Coronary artery (tissue), 2 donors: Measurements from ENCODE around the gene LRP8.
"Not testable (repeated sequence)": the region's sequence is repeated elsewhere in the genome, so short reads cannot be mapped to it uniquely, and the experiment has no call there.

Source experiments
- DNase-seq: peaks from one replicate; pipeline ENCODE4 v3.0.0-alpha.2; 2017; ENCODE audit warnings: low spot score
- H3K27ac ChIP-seq, 2 donors: fragments of 200-600 bp; sonication (generic); one replicate each; pipeline ENCODE4 v1.5.1; 2016 to 2019
- H3K4me3 ChIP-seq: fragments of 200-600 bp; sonication (generic); 2 replicates; pipeline ENCODE4 v1.5.1; 2016; ENCODE audit warnings: mild to moderate bottlenecking, moderate library complexity
- CTCF ChIP-seq: fragments of 200-600 bp; sonication (generic); IDR thresholded peaks from one replicate; pipeline ENCODE4 v1.5.1; 2019; ENCODE audit warnings: antibody characterized with exemption

The LRP8 gene

DNA sequence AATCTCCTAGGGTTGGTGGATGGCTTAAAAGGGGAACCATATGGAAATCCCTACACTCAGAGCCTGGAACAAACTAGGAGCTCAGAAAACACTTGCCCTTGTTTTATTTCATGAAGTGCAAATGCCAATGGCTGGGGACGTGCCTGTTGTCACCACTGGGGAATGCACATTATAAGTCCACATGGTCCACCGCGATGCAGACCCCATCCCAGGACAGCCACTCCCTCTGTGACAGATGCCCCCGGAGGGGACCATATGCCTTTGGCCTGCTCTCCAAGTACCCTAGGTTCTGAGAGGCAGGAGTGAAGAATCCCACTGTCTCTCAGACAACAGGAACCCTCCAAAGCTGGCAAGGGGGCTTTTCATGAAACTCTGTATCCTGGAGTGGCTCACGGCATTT lies 42.3 kb downstream of the LRP8 start:
- no peak for DNase-seq
- no peak overlapping the region for H3K4me3 ChIP-seq
- no peak overlapping the region for H3K27ac ChIP-seq
- TF ChIP-seq CTCF: no peak

DNA sequence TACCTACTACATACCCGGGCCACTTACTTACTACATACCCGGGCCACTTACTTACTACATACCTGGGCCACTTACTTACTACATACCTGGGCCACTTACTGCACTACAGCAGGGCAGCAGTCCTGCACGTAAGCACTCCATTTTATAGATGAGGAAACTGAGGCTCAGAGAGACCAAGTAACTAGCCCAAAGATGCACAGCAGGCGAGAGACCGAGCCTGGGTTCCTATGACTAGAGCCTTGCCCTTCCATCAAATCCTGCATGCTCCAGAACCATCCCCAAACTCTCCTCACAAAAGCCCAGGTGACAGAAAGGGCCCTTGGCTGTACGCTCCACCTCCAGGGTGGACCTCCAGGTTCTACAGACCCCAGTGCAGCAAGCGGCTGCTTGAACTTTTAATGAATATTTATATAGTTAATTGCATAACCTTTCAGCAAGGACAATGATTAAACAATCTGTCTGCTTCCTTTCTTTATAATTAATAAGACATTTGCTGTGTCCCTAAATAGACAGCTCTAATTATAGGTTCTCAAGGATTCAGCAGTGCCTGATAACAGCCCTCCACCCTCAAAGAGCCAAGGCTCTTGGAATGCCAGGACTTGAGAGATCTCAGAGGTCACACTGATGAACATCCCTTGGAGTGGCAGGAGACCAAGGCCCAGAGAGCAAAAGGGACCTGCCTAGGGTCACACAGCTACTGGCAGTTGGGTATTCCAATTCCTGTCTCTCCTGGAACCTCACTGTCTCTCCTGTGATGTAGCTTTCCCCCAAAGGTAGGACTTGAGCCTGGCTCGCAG lies 43.4 kb downstream of the LRP8 start:
- TF ChIP-seq CTCF: no peak
- Histone ChIP-seq H3K4me3 (no peak overlapping the region), H3K27ac (no peak overlapping the region)
- DNase-seq: no peak

- not testable (repeated sequence) for H3K27ac ChIP-seq
Measured at GRCh38 chr1:53283156-53283555, 44.7 kb downstream of the LRP8 start.

DNA sequence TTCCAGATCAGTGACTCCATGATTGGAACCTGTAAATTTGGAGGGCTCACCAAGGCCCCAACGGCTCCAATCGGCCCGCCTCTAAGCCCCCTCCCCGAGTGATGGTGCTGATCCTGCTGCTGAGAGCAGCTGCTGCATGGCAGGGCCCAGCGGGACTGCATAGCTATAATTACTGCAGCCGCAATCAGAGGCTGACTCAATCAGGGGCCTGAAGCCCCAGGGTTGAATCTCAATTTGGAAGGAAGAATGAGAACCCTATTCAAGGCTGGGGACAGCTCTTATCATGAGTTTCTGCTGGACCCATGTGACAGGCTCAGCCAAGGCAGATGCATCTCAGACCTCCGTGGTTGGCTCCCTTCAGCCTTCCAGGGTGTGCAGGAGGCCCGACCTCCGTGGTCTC lies 46.7 kb downstream of the LRP8 start:
- Histone ChIP-seq H3K4me3 (no peak overlapping the region), H3K27ac (no peak overlapping the region)
- DNase-seq: no peak
- TF ChIP-seq CTCF: no peak

More at GRCh38 chr1:53283156-53283555, 44.7 kb downstream of the LRP8 start:
- not testable (repeated sequence) for DNase-seq, H3K4me3 ChIP-seq

DNA sequence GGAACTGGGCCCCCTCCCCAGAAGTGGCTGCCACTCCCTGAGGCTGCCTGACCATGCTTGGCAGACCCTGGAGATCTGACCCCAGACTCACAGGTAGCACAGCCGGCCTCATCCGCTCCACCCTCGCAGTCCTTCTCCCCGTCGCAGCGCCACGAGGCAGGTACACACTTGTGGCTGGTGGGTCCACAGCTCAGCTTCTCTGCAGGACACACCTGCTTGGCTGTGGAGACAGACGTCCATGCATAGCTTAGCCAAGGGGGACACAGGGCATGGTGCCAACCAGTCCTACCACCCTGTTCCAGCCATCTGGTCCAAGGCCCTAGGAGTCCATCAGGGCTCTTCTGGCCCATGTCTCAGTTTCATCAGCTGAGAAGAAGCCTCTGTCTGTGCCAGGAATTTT lies 47.4 kb downstream of the LRP8 start:
- DNase-seq: no peak
- no peak overlapping the region for H3K4me3 ChIP-seq
- no peak overlapping the region for H3K27ac ChIP-seq
- no peak for TF ChIP-seq CTCF

- no peak for DNase-seq
- H3K27ac ChIP-seq: no peak overlapping the region
- H3K4me3 ChIP-seq: no peak overlapping the region
- no peak for TF ChIP-seq CTCF
Measured at GRCh38 chr1:53279296-53280200, 48.3 kb downstream of the LRP8 start.

DNA sequence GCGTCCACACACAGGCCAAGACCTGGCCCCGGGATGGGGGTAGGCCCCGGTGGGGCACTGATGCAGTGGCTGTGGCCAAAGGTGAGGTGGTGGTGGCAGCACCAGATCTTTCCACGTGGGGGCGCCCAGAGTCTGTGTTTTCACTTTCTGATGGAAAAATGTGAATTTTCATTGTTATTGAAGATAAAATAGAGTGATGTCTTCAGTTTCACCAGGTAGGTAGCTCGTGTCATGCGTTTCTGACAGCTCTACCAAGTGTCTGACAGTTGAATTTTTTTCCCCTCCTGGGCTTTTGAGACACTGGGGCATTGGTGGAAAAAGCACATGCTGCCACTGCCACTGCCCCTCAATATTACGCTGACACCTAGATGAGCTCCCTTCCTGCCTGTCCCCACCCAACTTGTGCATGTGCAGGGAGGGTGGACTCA lies 49.6 kb downstream of the LRP8 start:
- H3K27ac ChIP-seq: no peak overlapping the region
- no peak overlapping the region for H3K4me3 ChIP-seq
- DNase-seq: no peak
- TF ChIP-seq CTCF: peak; percentile 78
